ENCODE results near the gene RFXAP.

RFXAP gene

GRCh38 chr13:36817996-36818803 is 822 bp upstream of the RFXAP start:
- DNase-seq (no peak), ATAC-seq (no peak)

- no peak for DNase-seq
- ATAC-seq: peak; percentile 6
Measured at GRCh38 chr13:36819739-36820090, 693 bp downstream of the RFXAP start.

GRCh38 chr13:36820222-36820621 is 1.2 kb downstream of the RFXAP start:
- ATAC-seq (no peak), DNase-seq (no peak)

GRCh38 chr13:36822785-36823184 is 3.8 kb downstream of the RFXAP start:
- DNase-seq (no peak), ATAC-seq (no peak)

- ATAC-seq (no peak), DNase-seq (no peak)
Measured at GRCh38 chr13:36829753-36830152, 10.7 kb downstream of the RFXAP start.

- DNase-seq (no peak), ATAC-seq (no peak)
Measured at GRCh38 chr13:36831291-36831690, 12.3 kb downstream of the RFXAP start.

GRCh38 chr13:36834299-36834698 is 15.3 kb downstream of the RFXAP start:
- DNase-seq: no peak

GRCh38 chr13:36837354-36838092 is 18.5 kb downstream of the RFXAP start:
- ATAC-seq: no peak
- DNase-seq: no peak

More at GRCh38 chr13:36834299-36834698, 15.3 kb downstream of the RFXAP start:
- peak; percentile 74 for ATAC-seq

GRCh38 chr13:36839281-36839680 is 20.3 kb downstream of the RFXAP start:
- no peak for ATAC-seq
- no peak for DNase-seq

- ATAC-seq: no peak
- no peak for DNase-seq
Measured at GRCh38 chr13:36839981-36840380, 21.0 kb downstream of the RFXAP start.

GRCh38 chr13:36840718-36841250 is 21.8 kb downstream of the RFXAP start:
- ATAC-seq (no peak), DNase-seq (no peak)

GRCh38 chr13:36841391-36841790 is 22.4 kb downstream of the RFXAP start:
- ATAC-seq: no peak
- DNase-seq: no peak

- DNase-seq (no peak), ATAC-seq (no peak)
Measured at GRCh38 chr13:36847606-36848005, 28.6 kb downstream of the RFXAP start.

- ATAC-seq: no peak
- DNase-seq: peak; percentile 13
Measured at GRCh38 chr13:36848199-36848982, 29.4 kb downstream of the RFXAP start.

GRCh38 chr13:36850790-36851438 is 31.9 kb downstream of the RFXAP start:
- DNase-seq: peak; percentile 15
- ATAC-seq: no peak

GRCh38 chr13:36857253-36857652 is 38.2 kb downstream of the RFXAP start:
- DNase-seq (no peak), ATAC-seq (peak; percentile 73)

GRCh38 chr13:36858290-36858689 is 39.3 kb downstream of the RFXAP start:
- DNase-seq (no peak), ATAC-seq (peak; percentile 44)

- ATAC-seq (no peak), DNase-seq (no peak)
Measured at GRCh38 chr13:36859259-36859658, 40.2 kb downstream of the RFXAP start.

- DNase-seq: no peak
- ATAC-seq: no peak
Measured at GRCh38 chr13:36862002-36862685, 43.1 kb downstream of the RFXAP start.

GRCh38 chr13:36862722-36863121 is 43.7 kb downstream of the RFXAP start:
- no peak for DNase-seq
- no peak for ATAC-seq

GRCh38 chr13:36865265-36865664 is 46.2 kb downstream of the RFXAP start:
- no peak for ATAC-seq
- DNase-seq: no peak

Measured in stimulated activated naive CD8-positive, alpha-beta T cell treated with anti-CD3 and anti-CD28 coated beads, Interleukin-15, Interleukin-2, amounts not matched to agents 100 U/mL and 50 U/mL, for 24 hours (primary cell).